SK-N-MC (cell line): ENCODE data around the gene AGRN.

Experiments
- EZH2 ChIP-seq: fragments of 200-600 bp; sonication (generic); IDR thresholded peaks from one replicate; pipeline ENCODE4 v1.6.1; 2017; ENCODE audit warnings: antibody characterized with exemption
- FOXP2 ChIP-seq: optimal IDR thresholded peaks from 2 replicates; pipeline ENCODE3; 2011; ENCODE audit warnings: mild to moderate bottlenecking, moderate library complexity; ENCODE audit not compliant: insufficient read depth; ENCODE audit errors: extremely low read length, control extremely low read depth
- POLR2AphosphoS5 ChIP-seq: IDR thresholded peaks from 2 replicates; pipeline ENCODE4 v1.6.1; 2012; ENCODE audit warnings: mild to moderate bottlenecking, low read depth, low read length, borderline replicate concordance

DNA sequence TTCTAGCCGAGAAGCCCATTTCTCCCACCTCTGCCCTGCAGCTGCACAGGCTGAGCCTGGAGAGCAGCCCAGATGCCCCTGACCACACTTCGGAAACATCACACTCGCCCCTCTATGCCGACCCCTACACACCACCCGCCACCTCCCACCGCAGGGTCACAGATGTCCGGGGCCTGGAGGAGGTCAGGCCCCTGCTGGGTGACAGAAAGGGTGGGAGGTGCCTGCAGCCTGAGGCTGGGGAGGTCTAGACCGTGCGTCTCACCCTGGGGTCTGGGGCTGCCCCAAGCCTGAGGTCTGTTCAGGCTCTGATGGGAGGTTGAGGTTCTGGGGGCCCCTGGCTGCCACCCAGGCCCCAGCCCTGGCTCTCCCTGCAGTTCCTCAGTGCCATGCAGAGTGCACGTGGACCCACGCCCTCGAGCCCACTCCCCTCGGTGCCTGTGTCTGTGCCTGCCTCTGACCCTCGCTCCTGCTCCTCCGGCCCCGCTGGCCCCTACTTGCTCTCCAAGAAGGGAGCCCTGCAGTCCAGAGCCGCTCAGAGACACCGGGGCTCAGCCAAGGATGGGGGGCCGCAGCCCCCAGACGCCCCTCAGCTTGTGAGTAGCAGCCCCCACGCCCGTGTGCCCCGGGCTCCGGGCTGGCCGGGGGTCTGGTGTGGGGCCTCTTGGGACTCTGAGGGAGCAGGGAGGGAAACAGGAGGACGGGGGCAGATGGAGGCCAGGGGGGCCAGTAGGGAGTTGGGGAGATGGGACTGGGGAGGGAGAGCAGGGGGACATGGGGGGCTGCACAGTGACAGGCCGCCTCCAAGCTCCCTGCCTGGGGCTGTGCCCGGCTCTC lies 46.2 kb upstream of the AGRN start:
- no peak for TF ChIP-seq EZH2
- TF ChIP-seq POLR2AphosphoS5, result no peak
- no peak for TF ChIP-seq FOXP2
